NCI-H1694 (cell line): ENCODE data around the gene ZCWPW1.

Experiments
- DNase-seq: peaks from one replicate; lab custom pipeline; 2025; lab: John Stamatoyannopoulos, UW

ZCWPW1 gene

DNA sequence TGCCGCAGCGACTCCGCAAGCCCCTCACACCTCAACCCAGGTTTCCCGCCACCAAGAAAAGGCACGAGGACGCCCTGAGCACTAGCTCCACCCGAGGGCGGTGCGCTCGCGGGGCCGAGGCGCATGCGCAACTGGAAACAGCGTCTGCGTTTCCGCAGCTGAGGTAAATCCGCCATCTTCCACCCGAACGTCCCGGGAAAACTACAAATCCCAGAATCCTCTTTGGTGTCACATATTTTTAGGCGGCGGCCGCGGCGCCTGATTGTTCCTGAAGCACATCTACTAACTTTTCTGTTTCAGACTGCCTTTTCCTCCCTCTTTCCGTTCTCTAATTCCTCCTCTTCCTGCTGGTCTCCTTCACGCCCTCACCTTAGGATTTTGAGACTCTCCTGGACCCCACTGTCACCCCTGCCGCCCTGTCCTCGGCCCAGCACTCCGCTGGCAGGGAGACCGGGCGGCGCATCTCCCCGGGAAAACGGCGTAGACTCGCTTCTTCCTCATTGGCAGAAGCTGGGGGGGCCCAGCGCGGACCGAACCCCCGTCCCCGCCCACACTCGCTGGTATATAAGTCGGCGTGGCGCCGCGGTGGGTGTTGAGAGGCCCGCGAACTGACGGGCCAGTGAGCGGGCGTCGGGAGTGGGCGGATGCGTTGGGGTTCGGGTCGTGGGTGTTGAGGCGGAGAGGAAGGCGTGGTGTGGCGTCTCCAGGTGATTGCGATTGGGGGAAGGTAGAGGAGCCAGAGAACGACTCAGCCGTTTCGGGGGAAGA is at the start of gene ZCWPW1:
TSS of gene ZCWPW1 (minus strand) at position 505 of the 768 bp plus-strand sequence. CDS start 8,054 bp downstream, outside the sequence.
- DNase-seq, result peak; percentile 92

GRCh38 chr7:100477871-100478267 is 49.4 kb upstream of the ZCWPW1 start:
- no peak for DNase-seq

DNA sequence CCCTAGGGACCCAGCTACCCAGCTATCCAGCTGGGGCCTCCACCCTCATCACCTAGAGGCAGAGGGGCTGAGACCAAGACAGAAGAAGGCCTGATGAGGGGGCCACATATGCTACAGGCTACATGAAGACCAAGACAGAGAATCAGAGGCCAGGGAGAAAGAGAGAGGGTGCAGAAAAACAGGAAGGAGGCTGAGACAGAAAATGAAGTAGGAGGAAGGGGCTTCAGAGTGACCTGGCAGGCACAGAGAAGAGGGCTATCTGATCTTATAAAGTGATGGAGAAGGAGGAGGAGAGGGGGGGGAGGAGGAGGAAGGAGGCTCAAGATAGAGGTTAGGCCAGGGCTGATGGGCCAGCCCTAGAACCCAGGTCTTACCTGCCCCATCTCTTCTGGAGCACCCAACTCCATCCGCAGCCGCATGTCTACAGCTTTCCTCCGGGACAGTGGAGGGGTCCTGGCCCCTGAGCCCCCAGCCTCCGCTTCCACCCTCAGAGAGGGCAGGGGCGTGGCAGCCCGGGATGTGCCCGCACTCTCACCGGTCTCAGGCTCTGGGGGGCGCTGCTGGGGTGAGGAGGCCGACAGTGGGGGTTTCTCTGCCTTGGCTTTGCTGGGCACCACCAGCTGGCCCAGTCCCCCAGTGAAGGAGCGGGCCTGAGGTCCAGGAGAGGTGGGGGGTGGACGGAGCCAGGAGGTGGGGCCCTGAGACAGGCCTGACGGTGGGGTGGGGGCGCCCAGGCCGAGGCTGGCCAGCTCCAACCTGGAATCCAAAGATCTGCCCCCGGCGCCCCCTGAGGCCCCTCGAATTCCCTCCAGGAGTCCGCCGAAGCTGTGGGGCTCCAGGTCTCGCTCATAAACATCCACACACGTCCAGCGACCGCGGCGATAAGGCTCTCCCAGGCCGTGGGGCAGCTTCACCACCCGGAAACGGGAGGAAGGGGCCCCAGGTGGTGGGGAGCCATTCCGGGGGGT is 48.7 kb upstream of the ZCWPW1 start:
- no peak for DNase-seq

DNA sequence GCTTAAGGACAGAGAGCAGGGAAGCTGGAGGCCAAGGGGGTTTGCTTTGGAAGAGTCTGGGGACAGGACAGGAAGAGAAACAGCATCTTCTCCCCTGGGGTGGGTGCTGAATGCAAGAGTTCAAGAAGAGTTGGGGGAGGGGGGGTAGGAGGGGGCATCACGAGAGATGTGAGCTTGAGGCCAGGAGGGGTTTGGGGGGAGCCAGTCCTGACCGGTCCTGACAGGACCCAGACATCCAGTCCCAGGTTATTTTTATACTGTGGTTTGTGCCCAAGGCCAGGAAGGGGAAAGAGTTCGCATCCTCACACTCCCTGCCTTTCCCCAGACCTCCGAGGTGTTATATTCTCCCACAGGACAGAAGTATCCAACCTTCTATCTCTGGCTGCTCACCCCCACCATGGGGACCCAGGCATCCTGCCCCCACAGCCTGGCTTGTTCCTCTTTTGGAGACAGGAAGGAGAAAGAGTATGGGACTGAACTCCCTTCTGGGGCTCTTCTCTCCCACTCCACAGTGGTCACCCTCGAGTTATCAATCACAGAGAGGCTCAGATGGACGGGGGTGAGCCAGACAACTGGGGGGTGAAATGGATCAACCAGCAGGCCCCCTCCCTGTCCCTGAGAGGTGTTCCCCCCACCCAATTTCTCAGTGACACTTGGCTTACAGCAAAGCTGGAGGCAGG is 47.7 kb upstream of the ZCWPW1 start:
- no peak for DNase-seq

DNA sequence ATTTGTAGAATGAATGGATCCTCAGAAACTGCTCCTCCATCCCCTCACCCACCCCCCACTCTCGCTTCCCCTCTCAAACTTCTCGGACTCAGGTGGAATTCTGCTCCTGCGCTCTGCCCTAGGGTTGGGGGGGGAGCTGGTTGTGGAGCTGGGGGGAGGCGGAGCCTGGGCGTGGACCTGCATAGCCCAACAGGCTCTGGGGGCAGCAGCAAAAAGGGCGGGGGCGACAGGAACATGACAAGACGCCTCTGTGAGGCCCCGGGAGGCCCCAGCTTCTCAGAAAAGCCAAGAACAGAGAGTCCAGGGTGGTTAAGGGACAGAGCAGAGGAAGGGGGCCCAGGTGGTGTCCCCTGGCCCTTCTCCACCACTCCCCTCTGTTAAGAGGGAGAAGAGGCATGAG is 47.0 kb upstream of the ZCWPW1 start:
- DNase-seq, result no peak

DNA sequence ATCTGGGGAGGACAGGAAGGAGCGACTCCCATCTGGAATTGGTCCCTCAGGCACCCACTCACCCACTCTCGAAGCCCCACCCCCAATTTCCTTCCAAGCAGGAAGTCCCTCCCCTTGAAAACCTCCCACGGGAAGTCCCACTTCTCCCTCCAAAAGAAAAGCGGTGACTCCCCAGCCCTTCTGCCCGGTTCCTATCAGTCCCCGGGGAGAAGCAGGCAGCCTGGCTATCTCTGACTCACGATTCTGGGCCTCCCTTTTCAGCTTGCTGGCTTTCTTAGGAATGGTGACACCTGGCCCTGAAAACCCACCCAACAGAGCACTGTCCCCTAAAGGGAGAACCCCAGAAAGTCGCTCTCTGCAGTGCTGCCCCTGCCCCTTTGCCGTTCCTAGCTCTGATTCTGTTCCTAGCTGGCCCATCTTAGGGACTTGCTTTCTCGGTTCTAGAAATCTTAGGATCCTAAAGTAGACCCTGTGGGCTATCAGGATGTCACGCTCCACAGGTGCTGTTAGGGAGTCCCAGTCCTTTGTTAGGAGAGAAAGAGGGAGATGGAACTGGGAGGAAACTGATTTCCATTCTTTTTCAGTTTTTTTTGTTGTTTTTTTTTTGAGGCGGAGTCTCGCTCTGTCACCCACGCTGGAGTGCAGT is 44.5 kb upstream of the ZCWPW1 start:
- no peak for DNase-seq

- DNase-seq, result no peak
Observed at GRCh38 chr7:100472121-100472851, 43.8 kb upstream of the ZCWPW1 start.

DNA sequence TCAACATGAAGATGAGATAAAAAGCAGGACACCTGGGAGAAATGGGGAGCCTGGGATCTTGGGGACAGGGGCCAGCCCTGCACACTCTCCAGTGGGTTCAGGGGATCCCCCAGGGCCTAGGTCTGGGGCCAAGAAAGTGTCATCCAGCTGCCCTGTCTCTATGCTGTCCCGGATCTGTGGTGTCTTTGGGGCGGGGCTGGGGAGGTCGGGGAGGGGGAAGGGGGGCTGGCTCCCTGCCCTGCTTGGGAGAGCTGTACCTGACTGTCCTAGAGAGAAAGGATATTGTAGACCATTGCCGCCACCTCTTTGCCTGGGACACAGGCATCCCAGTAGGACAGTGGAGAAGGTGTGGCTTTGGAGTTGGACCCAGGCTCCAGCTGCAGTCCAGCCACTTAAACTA is 42.5 kb upstream of the ZCWPW1 start:
- DNase-seq, result no peak

- DNase-seq, result peak; percentile 77
Observed at GRCh38 chr7:100469227-100470044, 40.9 kb upstream of the ZCWPW1 start.

- DNase-seq, result no peak
Observed at GRCh38 chr7:100467638-100468373, 39.3 kb upstream of the ZCWPW1 start.

DNA sequence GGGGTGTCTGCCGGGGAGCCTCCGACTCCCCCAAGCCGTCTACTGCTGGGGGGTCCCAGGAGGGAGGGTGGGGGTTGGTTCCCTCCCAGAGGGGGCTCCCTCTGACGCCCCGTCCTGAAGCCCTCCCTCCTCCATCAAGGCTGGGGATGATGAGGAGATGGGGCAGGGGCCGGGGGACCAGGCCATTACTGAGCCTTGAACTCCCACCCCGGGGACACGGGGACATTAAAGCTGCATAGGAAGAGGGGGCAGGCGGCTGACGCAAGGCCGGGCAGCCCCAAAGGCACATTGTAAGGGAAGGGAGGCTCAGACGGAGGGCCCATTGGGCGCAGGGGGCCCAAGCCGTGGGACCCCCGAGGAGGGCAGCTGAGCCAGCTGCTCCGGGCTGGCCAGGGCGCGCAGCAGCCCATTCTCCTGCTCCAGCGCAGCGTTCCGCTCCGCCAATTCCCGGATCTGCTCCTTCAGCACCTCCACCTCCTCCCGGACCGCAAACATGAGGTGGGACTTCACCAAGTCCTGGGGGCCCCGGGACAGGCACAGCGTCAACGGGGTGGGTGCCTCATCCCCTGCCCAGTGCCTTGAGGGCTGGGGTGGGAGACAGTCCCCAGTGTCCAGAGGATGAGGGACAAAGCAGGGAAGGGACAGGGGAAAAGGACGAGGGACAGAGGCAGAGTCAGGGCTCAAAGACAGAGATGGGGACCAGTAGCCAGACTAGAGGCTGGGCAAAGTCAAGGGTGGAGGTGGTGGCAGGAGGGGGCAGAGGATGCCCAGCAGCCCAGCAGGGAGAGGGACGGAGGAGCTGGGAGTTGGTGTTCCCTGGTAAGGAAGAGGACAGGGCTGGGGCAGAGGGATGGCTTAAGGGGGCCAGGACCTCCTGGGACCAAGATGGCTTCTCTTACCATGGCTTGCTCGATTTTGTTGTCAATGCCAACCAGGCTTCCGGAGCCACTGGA is 38.4 kb upstream of the ZCWPW1 start:
- no peak for DNase-seq

GRCh38 chr7:100465702-100466311 is 37.3 kb upstream of the ZCWPW1 start:
- peak; percentile 63 for DNase-seq

- no peak for DNase-seq
Observed at GRCh38 chr7:100465299-100465698, 36.8 kb upstream of the ZCWPW1 start.

DNA sequence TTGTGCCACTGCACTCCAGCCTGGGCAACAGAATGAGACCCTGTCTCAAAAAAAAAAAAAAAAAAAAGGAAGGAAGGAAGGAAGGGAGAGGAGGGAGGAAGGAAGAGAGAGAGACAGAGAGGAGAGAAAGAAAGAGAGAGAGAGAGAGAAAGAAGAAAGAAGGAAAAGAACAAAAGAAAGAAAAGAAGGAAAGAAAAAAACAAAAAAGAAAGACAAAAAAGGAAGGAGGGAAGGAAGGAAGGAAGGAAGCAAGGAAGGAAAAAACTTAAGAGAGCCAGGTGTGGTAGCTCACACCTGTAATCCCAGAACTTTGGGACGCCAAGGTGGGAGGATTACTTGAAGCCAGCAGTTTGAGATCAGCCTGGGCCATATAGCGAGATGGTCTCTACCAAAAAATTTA is 36.3 kb upstream of the ZCWPW1 start:
- no peak for DNase-seq

- DNase-seq, result no peak
Observed at GRCh38 chr7:100464210-100464660, 35.7 kb upstream of the ZCWPW1 start, which contains the start of gene SPACDR. Gene SPACDR (minus strand): TSS chr7:100464260. CDS start chr7:100464025, 235 bp downstream.

DNA sequence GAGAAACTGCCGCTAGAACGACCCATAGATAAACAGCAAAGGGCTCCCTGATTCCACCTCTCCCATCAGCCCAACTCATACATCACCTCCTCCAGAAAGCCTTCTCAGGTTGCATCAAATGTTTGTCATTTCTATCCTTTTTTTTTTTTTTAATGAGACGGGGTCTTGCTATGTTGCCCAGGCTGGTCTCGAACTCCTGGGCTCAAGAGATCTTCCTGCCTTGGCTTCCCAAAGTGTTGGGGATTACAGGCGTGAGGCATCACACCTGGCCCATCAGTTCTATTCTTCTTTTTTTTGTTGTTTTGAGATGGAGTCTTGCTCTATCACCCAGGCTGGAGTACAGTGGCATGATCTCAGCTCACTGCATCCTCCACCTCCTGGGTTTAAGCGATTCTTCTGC is 28.5 kb upstream of the ZCWPW1 start:
- no peak for DNase-seq

GRCh38 chr7:100456562-100456961 is 28.1 kb upstream of the ZCWPW1 start:
- DNase-seq, result no peak

DNA sequence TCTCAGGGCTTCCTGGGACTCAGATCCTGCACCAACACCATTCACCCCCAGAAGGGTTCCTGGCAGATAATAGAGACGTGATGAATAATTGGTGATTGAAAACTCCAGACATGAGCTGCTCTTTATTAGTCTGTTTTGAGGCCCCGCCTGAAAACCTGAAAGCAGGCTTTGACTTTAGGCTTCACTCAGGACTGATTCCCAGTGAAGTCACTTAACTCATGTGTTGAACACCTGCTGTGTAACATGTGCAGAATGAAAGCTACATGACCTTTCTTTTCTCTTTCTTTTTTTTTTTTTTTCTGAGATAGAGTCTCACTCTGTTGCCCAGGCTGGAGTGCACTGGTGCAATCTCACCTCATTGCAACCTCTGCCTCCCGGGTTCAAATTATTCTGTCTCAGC is 26.7 kb upstream of the ZCWPW1 start:
- DNase-seq, result no peak
